Suprapubic skin (tissue), 4 donors: ENCODE measurements around the gene ARL16.

ENCODE experiments used
- POLR2A ChIP-seq, 2 donors: fragments of 450-650 bp; IDR thresholded peaks; one replicate each; pipeline ENCODE4 v1.6.1; 2017; ENCODE audit warnings: antibody characterized with exemption in 2 of 2, mild to moderate bottlenecking in 2 of 2, moderate library complexity in 2 of 2
- POLR2AphosphoS5 ChIP-seq, 3 donors: sonication (generic); formaldehyde crosslinking; IDR thresholded peaks; one replicate each; pipeline ENCODE4 v1.6.1; 2017; ENCODE audit warnings: antibody characterized with exemption in 3 of 3
- TF ChIP-seq, protein P1 (sequence below), 2 donors: fragments of 200-600 bp in 1 of 2; fragments of 450-650 bp in 1 of 2; sonication (generic) in 1 of 2; IDR thresholded peaks; one replicate each; pipeline ENCODE4 v1.5.1; 2016 to 2019; ENCODE audit warnings: antibody characterized with exemption in 2 of 2, mild to moderate bottlenecking in 1 of 2, moderate library complexity in 1 of 2

GRCh38 chr17:81702934-81703746 is 19.5 kb upstream of the ARL16 start, which contains the start of gene MRPL12:
- TF ChIP-seq, protein P1, sequence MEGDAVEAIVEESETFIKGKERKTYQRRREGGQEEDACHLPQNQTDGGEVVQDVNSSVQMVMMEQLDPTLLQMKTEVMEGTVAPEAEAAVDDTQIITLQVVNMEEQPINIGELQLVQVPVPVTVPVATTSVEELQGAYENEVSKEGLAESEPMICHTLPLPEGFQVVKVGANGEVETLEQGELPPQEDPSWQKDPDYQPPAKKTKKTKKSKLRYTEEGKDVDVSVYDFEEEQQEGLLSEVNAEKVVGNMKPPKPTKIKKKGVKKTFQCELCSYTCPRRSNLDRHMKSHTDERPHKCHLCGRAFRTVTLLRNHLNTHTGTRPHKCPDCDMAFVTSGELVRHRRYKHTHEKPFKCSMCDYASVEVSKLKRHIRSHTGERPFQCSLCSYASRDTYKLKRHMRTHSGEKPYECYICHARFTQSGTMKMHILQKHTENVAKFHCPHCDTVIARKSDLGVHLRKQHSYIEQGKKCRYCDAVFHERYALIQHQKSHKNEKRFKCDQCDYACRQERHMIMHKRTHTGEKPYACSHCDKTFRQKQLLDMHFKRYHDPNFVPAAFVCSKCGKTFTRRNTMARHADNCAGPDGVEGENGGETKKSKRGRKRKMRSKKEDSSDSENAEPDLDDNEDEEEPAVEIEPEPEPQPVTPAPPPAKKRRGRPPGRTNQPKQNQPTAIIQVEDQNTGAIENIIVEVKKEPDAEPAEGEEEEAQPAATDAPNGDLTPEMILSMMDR (IDR thresholded peaks at IDR 0.05), result peak; percentile 18 to 42
- TF ChIP-seq POLR2A (IDR thresholded peaks at IDR 0.05), result peak; percentile 66 to 69
- peak; percentile 64 to 93 (median 83) for TF ChIP-seq POLR2AphosphoS5 (IDR thresholded peaks at IDR 0.05)
